Measurements from ENCODE around the gene POU6F2.

Gene POU6F2

DNA sequence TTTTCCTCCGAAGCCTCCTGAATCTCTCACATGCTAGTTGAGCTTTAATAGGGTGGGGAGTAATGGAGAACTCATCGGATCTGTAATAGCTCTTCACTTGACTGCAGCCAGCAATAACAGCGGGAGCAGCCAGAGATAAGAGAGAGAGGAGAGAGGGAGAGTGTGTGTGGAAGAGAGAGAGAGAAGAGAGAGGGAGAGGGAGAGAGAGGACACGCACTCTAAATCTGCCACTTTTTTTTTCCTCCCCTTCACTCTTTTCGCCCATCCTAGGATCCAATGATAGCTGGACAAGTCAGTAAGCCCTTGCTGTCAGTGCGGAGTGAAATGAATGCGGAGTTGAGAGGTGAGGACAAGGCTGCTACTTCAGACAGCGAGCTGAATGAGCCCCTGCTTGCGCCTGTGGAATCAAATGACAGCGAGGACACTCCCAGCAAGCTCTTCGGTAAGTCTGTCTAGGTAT, 107.9 kb downstream of the POU6F2 start (continued):
- TF ChIP-seq PRDM1 (tag by site-specific recombination; IDR thresholded peaks at IDR 0.05): peak; percentile 95
- TF ChIP-seq ZNF596 (tag by site-specific recombination; IDR thresholded peaks at IDR 0.05): peak; percentile 94

DNA sequence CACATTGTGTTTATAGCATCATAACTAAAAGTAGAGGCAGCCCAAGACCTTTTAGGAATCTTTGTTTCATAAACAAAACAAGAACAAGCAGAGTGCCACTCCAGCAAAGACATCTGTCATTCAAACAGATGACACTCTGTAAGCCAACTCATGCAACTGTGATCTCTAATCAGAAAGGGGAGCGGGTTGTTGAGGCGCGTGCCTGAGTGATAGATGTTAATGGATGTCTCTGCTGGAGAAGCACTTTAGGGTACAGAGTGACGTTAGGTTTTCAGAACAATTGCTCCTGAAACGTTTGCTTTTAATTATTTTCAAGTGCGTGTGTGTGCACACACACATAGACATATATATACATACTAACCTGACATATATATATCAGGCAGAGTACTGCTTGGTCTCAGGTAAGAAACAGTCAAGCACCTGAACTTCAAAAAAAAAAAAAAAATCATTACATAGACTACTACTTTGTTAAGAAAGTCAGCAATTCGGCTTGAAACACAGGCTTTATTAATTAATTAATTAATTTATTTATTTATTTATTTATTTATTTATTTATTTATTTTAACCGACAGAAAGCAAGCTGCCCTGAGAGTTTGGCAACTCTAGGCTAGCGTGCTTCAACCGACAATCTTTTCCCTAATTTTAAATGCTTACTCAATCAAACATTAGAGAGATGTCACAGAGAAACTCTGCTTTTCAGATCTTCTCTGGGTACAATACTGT, 109.1 kb downstream of the POU6F2 start:
- CTCF ChIA-PET: interaction anchor here (0.7 kb wide), 1 partner anchor 148 kb away, joined by 5 read pairs; no protein-coding TSS in a partner anchor
- H3K4me3 ChIP-seq (ENCODE audit: low read depth, low read length): no peak overlapping the region
- H3K27ac ChIP-seq (ENCODE audit: extremely low read depth, low read depth, low read length): no peak overlapping the region
- no peaks in the 10 kb centered on the region for H3K36me3 ChIP-seq (ENCODE audit: control insufficient read depth in 2 of 2, insufficient read depth in 1 of 2, low read length in 2 of 2)
- POLR2A ChIA-PET: interaction anchor here (0.7 kb wide), 1 partner anchor 1639 kb away, joined by 6 read pairs; no protein-coding TSS in a partner anchor
- H3K4me1 ChIP-seq (ENCODE audit: control insufficient read depth, insufficient read depth, low read length): peaks cover 8% of the 10 kb centered on the region
- no peaks in the 10 kb centered on the region for H3K9me3 ChIP-seq (ENCODE audit: control insufficient read depth, insufficient read depth, low read depth, low read length)
- no peak for TF ChIP-seq HOXC10 (CRISPR knock-in tag; IDR thresholded peaks at IDR 0.05)
- TF ChIP-seq, protein P1, sequence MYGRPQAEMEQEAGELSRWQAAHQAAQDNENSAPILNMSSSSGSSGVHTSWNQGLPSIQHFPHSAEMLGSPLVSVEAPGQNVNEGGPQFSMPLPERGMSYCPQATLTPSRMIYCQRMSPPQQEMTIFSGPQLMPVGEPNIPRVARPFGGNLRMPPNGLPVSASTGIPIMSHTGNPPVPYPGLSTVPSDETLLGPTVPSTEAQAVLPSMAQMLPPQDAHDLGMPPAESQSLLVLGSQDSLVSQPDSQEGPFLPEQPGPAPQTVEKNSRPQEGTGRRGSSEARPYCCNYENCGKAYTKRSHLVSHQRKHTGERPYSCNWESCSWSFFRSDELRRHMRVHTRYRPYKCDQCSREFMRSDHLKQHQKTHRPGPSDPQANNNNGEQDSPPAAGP (tag by site-specific recombination; IDR thresholded peaks at IDR 0.05): no peak
- TF ChIP-seq ZNF394 (tag by site-specific recombination; IDR thresholded peaks at IDR 0.05; ENCODE audit: borderline replicate concordance): peak; percentile 79; the same call in 1 of the 2 replicates
- TF ChIP-seq ZNF623 (tag by site-specific recombination; IDR thresholded peaks at IDR 0.05): peak; percentile 44
- TF ChIP-seq KLF10 (tag by site-specific recombination; IDR thresholded peaks at IDR 0.05): no peak
- peak; percentile 43 for TF ChIP-seq ZNF555 (tag by site-specific recombination; conservative IDR thresholded peaks at IDR 0.05)
- TF ChIP-seq, protein P2, sequence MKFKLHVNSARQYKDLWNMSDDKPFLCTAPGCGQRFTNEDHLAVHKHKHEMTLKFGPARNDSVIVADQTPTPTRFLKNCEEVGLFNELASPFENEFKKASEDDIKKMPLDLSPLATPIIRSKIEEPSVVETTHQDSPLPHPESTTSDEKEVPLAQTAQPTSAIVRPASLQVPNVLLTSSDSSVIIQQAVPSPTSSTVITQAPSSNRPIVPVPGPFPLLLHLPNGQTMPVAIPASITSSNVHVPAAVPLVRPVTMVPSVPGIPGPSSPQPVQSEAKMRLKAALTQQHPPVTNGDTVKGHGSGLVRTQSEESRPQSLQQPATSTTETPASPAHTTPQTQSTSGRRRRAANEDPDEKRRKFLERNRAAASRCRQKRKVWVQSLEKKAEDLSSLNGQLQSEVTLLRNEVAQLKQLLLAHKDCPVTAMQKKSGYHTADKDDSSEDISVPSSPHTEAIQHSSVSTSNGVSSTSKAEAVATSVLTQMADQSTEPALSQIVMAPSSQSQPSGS (tag by site-specific recombination; IDR thresholded peaks at IDR 0.05; ENCODE audit: low read depth): no peak
- TF ChIP-seq ZNF433 (tag by site-specific recombination; IDR thresholded peaks at IDR 0.05; ENCODE audit: low read depth): 0 out of 2 replicates have a peak, but pooled peaks have one; percentile 8
- TF ChIP-seq, protein P3, sequence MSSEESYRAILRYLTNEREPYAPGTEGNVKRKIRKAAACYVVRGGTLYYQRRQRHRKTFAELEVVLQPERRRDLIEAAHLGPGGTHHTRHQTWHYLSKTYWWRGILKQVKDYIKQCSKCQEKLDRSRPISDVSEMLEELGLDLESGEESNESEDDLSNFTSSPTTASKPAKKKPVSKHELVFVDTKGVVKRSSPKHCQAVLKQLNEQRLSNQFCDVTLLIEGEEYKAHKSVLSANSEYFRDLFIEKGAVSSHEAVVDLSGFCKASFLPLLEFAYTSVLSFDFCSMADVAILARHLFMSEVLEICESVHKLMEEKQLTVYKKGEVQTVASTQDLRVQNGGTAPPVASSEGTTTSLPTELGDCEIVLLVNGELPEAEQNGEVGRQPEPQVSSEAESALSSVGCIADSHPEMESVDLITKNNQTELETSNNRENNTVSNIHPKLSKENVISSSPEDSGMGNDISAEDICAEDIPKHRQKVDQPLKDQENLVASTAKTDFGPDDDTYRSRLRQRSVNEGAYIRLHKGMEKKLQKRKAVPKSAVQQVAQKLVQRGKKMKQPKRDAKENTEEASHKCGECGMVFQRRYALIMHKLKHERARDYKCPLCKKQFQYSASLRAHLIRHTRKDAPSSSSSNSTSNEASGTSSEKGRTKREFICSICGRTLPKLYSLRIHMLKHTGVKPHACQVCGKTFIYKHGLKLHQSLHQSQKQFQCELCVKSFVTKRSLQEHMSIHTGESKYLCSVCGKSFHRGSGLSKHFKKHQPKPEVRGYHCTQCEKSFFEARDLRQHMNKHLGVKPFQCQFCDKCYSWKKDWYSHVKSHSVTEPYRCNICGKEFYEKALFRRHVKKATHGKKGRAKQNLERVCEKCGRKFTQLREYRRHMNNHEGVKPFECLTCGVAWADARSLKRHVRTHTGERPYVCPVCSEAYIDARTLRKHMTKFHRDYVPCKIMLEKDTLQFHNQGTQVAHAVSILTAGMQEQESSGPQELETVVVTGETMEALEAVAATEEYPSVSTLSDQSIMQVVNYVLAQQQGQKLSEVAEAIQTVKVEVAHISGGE (tag by site-specific recombination; conservative IDR thresholded peaks at IDR 0.05; ENCODE audit: low read depth): peak; percentile 68
- TF ChIP-seq ZNF664 (tag by site-specific recombination; IDR thresholded peaks at IDR 0.05): peak; percentile 38; the same call in 1 of the 2 replicates
- TF ChIP-seq, protein P4, sequence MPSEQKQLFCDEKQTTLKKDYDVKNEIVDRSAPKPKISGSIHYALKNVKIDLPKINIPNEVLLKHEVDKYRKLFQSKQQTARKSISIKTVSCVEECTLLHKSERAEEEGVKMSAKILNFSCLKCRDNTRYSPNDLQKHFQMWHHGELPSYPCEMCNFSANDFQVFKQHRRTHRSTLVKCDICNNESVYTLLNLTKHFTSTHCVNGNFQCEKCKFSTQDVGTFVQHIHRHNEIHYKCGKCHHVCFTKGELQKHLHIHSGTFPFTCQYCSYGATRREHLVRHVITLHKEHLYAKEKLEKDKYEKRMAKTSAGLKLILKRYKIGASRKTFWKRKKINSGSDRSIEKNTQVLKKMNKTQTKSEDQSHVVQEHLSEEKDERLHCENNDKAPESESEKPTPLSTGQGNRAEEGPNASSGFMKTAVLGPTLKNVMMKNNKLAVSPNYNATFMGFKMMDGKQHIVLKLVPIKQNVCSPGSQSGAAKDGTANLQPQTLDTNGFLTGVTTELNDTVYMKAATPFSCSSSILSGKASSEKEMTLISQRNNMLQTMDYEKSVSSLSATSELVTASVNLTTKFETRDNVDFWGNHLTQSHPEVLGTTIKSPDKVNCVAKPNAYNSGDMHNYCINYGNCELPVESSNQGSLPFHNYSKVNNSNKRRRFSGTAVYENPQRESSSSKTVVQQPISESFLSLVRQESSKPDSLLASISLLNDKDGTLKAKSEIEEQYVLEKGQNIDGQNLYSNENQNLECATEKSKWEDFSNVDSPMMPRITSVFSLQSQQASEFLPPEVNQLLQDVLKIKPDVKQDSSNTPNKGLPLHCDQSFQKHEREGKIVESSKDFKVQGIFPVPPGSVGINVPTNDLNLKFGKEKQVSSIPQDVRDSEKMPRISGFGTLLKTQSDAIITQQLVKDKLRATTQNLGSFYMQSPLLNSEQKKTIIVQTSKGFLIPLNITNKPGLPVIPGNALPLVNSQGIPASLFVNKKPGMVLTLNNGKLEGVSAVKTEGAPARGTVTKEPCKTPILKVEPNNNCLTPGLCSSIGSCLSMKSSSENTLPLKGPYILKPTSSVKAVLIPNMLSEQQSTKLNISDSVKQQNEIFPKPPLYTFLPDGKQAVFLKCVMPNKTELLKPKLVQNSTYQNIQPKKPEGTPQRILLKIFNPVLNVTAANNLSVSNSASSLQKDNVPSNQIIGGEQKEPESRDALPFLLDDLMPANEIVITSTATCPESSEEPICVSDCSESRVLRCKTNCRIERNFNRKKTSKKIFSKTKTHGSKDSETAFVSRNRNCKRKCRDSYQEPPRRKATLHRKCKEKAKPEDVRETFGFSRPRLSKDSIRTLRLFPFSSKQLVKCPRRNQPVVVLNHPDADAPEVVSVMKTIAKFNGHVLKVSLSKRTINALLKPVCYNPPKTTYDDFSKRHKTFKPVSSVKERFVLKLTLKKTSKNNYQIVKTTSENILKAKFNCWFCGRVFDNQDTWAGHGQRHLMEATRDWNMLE (tag by site-specific recombination; conservative IDR thresholded peaks at IDR 0.05; ENCODE audit: low read depth): peak; percentile 69
- TF ChIP-seq ZBTB8A (tag by site-specific recombination; IDR thresholded peaks at IDR 0.05): peak; percentile 49
- peak; percentile 59 for TF ChIP-seq ZNF426 (tag by site-specific recombination; IDR thresholded peaks at IDR 0.05)

Measured in HEK293 (cell line).